Motor neuron (in vitro differentiated cells): ENCODE results near the gene SOX1. TPM values are rescaled to one million over a fixed set of nuclear protein-coding genes. Genes with fewer than 3 reads are reported as not detected.

Source experiments
- ATAC-seq, 8 experiments: fragments of 200-7000 bp; cut with Tn5 transposase; replicated peaks in 6 of 8; 2 replicates each; pipeline ENCODE4 v1.8.0; 2021; ENCODE audit warnings: mild to moderate bottlenecking in 8 of 8, moderate library complexity in 8 of 8
- H3K27ac ChIP-seq, 2 donors: fragments of 250-450 bp; sonication (Bioruptor Pico); 2 replicates each; pipeline ENCODE4 v1.9.0; 2021; ENCODE audit warnings: antibody characterized with exemption in 2 of 2, mild to moderate bottlenecking in 2 of 2, moderate library complexity in 1 of 2
- H3K4me1 ChIP-seq, 2 donors: fragments of 250-450 bp; sonication (Bioruptor Pico); replicated peaks in 1 of 2; 2 replicates each; pipeline ENCODE4 v1.6.1; 2021; ENCODE audit warnings: antibody characterized with exemption in 2 of 2, mild to moderate bottlenecking in 2 of 2, moderate library complexity in 1 of 2
- H3K4me3 ChIP-seq, 5 donors: fragments of 250-450 bp; sonication (Bioruptor Pico); 2 replicates each; pipeline ENCODE4 v1.9.0; 2021; ENCODE audit warnings: antibody characterized with exemption in 5 of 5, mild to moderate bottlenecking in 5 of 5, moderate library complexity in 4 of 5
- WGBS, 10 experiments: fragments of 450-650 bp; shearing (Covaris generic); methylation state at CpG; one replicate each; pipeline ENCODE4 v1.0.0; 2022; 5-methylcytosine and 5-hydroxymethylcytosine counted together
- in situ Hi-C, 9 experiments: fragments of 400-800 bp; cut with MboI; loops; one replicate each; pipeline ENCODE4 v1.15.0; 2021; ENCODE audit warnings: low sequenced_read_pairs in 9 of 9, low pct_unique_long_range_greater_than_20kb in 2 of 9; ENCODE audit not compliant: unreplicated experiment in 9 of 9
- total RNA-seq, 8 experiments: library from RNA; unstranded; fragments of 300-600 nt; gene quantifications; 2 replicates each; pipeline versions ENCODE4 v1.2.3 to v1.2.4, GENCODE V29; 2022

The SOX1 gene
- total RNA-seq, 8 experiments from 2014 or later, result 0.14 to 4.6 (median 2.5) TPM

DNA sequence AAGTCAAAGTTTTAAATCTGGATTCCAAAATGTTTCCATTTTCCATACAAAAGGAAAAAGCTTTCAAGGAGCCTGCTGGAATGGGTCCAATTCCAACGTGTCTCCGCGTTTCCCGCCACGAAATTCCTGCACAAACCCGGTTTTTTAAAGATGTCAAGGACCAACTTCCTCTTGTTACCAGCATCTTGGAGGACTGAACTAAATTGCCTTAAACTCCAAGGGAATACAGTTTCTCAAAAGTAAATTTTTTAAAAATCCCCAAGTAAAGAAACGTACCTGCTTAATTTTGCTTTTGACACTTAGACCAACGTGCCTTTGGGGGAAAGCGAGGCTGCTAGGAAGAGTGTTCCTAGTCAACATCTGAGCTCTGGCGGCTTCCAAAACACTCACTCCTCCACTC, 12.3 kb upstream of the SOX1 start:
- WGBS, 10 experiments, result 0 to 20% (median 7%) methylated on average over 2 to 10 of the region's 10 CpGs; no CpG with 5 or more reads in 1 of the 10 experiments
- H3K4me1 ChIP-seq, result peaks cover 4 to 17% of the 10 kb centered on the region in 2 donors
- ATAC-seq, result no peak
- H3K27ac ChIP-seq, result no peak overlapping the region
- in situ Hi-C loops, result loop anchor here in 5 of 9 experiments (25.0 kb wide), 3 partner anchors 108 to 517 kb away; no protein-coding TSS in a partner anchor
- H3K4me3 ChIP-seq, result no peak overlapping the region

DNA sequence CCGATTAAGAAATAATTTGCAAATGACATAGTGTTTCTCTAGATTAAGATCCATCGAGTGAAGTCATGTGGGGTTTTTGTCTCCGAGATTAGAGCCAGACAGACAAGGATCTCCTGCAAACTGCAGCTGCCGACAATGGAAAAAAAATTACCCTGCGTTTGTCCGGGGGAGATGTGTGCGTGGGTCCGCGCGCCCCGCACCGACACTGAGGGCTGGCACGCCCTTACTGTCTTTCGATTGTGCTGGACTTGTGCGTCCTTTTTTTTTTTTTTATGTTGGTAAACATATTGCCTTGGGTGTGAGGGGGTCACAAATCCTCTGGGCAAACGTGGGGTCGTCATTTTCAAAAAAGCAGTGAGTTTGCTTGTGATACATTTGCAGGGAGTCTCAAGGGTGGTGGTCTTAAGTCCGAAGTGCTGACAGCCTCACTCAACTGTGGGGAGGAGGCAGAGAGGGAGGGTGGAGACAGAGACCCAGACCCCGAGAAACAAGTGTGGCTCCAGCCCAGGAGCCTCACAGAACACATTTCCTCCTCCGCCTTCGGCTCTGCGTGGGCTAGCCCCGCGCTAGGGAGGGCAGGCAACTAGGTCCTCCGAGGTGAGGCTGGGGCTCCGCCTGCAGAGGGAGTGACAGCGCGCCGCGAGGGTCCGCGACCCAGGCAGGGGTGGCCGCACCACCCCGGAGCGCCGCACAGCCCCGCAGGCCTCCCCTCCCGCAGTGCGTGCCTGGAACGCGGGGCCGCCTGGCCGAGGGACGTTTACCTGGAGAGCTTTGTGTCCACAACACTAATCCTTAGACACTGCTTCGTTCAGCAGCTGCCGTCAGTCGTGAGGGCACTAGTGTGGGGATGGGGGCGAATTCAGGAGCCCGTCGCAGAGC, 11.7 kb upstream of the SOX1 start:
- Histone ChIP-seq H3K4me3 (peak overlapping the region in 2 of 5 donors; percentile 27 to 32), H3K4me1 (peaks cover 4 to 19% of the 10 kb centered on the region in 2 donors), H3K27ac (no peak overlapping the region)
- peak in 5 of 8 experiments; percentile 35 to 54 (median 48) for ATAC-seq
- in situ Hi-C loops, result loop anchor here in 5 of 9 experiments (25.0 kb wide), 3 partner anchors 107 to 518 kb away; no protein-coding TSS in a partner anchor
- WGBS, 10 experiments, result 0 to 10% (median 6%) methylated on average over 2 to 16 of the region's 50 CpGs; no CpG with 5 or more reads in 1 of the 10 experiments

DNA sequence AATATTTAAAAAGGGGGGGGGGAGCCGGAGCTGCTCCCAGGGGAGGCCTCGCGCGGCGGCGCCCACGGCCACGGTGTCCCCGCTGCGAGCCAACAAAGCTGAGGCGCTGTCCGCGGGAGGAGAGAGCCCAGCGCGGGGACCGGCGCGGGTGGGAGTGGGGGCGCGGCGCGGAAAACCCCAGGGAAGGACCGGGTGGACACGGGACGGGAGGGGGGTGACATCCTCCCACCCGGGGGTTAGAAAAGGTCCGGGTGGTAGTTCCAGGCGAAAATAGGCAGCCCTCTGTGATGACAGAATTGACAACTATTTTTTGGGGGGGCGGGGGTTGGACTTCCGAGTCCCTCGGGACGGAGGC, 11.1 kb upstream of the SOX1 start:
- ATAC-seq, result peak in 4 of 8 experiments; percentile 4 to 21 (median 6)
- WGBS, 10 experiments, result 0% methylated on average over 2 of the region's 32 CpGs; no CpG with 5 or more reads in 9 of the 10 experiments
- no peak overlapping the region for H3K27ac ChIP-seq
- H3K4me3 ChIP-seq, result peak overlapping the region in 3 of 5 donors; percentile 26 to 32 (median 27)
- in situ Hi-C loops, result loop anchor here in 5 of 9 experiments (25.0 kb wide), 3 partner anchors 106 to 519 kb away; no protein-coding TSS in a partner anchor
- H3K4me1 ChIP-seq, result peaks cover 4 to 20% of the 10 kb centered on the region in 2 donors

DNA sequence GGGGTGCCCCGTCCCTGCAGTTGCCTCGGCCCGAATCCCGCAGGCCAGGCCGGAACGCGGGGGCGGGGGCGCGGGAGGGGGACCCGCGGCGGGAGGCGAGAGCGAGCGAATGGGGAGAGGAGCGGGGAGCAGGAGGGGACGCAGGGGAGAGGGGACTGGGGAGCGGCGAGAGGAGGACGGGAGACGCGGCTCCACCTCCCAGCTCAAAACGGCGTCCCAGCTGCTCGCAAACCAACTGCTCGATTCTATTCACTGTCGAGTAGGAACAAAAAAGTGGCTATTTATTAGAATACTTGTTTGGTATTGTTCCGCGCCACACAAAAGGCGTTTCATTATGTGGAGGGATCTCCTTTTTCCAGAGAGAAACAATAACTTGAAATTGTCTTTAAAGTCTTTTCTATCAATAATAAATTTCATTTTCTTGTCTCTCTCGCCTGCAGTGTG, 10.6 kb upstream of the SOX1 start:
- H3K4me1 ChIP-seq, result peaks cover 4 to 24% of the 10 kb centered on the region in 2 donors
- in situ Hi-C loops, result loop anchor here in 5 of 9 experiments (25.0 kb wide), 3 partner anchors 106 to 519 kb away; no protein-coding TSS in a partner anchor
- peak overlapping the region in 4 of 5 donors; percentile 21 to 32 (median 26) for H3K4me3 ChIP-seq
- WGBS, 10 experiments, result 0 to 8% (median 0%) methylated on average over 1 to 8 of the region's 32 CpGs; no CpG with 5 or more reads in 4 of the 10 experiments
- H3K27ac ChIP-seq, result no peak overlapping the region
- peak in 5 of 8 experiments; percentile 15 to 37 (median 35) for ATAC-seq

DNA sequence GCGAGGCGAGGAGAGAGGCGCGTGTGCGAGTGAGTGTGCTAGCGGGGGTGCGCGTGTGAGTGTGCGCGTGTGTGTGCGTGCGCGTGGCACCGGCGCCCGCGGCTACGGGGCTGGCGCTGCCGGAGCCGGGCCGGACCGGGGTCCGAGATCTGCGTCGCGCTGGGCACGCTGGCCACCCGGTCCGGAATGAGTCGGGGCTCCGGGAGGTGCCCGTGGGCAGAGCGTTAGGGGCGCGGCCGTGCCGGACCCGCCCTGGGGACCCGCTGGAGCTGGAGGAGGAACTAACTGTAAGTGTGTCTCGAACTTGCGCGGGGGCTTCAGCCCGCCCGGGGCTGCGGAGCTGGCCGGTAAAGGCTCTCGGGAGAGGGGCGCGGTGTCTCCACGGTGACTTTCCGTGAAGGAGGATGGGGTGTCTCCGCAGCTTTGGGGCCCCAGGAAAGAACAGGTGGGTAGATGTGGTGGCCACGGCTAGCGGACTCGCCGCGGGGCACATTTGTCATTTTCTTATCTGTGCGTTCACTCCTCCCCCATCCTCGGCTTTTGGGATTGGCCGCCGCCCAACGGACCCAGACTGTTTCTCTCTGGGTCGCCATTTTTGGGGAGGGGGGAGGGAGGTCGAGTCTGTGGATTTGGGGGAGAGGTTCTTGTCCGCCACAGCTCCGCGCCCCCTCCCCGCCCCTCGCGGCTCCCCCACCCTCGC, 10.1 kb upstream of the SOX1 start:
- peak in 3 of 8 experiments; percentile 4 to 14 (median 10) for ATAC-seq
- H3K4me3 ChIP-seq, result peak overlapping the region in 4 of 5 donors; percentile 21 to 32 (median 26)
- peaks cover 4 to 30% of the 10 kb centered on the region in 2 donors for H3K4me1 ChIP-seq
- in situ Hi-C loops, result loop anchor here in 5 of 9 experiments (25.0 kb wide), 3 partner anchors 105 to 520 kb away; no protein-coding TSS in a partner anchor
- 0 to 7% (median 0%) methylated on average over 5 to 22 of the region's 72 CpGs; no CpG with 5 or more reads in 5 of the 10 experiments for WGBS, 10 experiments
- H3K27ac ChIP-seq, result no peak overlapping the region

DNA sequence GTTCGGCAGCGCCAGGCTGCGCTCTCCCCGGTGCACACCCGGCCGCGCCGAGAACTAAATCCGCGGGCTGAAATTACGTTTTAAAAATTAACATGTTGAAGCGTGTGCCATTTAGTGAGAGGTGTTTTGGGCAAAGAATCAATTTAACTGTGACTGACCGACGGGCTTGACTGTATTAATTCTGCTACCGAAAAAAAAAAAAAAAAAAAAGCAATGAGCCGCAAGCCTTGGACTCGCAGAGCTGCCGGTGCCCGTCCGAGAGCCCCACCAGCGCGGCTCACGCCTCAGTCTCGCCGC, 9.6 kb upstream of the SOX1 start:
- H3K4me3 ChIP-seq, result peak overlapping the region in 4 of 5 donors; percentile 21 to 32 (median 26)
- ATAC-seq, result peak in 2 of 8 experiments; percentile 4 to 5
- no peak overlapping the region for H3K27ac ChIP-seq
- in situ Hi-C loops, result loop anchor here in 5 of 9 experiments (25.0 kb wide), 3 partner anchors 105 to 520 kb away; no protein-coding TSS in a partner anchor
- peaks cover 4 to 35% of the 10 kb centered on the region in 2 donors for H3K4me1 ChIP-seq
- WGBS, 10 experiments, result 0 to 1% methylated on average over 3 to 12 of the region's 25 CpGs; no CpG with 5 or more reads in 8 of the 10 experiments

DNA sequence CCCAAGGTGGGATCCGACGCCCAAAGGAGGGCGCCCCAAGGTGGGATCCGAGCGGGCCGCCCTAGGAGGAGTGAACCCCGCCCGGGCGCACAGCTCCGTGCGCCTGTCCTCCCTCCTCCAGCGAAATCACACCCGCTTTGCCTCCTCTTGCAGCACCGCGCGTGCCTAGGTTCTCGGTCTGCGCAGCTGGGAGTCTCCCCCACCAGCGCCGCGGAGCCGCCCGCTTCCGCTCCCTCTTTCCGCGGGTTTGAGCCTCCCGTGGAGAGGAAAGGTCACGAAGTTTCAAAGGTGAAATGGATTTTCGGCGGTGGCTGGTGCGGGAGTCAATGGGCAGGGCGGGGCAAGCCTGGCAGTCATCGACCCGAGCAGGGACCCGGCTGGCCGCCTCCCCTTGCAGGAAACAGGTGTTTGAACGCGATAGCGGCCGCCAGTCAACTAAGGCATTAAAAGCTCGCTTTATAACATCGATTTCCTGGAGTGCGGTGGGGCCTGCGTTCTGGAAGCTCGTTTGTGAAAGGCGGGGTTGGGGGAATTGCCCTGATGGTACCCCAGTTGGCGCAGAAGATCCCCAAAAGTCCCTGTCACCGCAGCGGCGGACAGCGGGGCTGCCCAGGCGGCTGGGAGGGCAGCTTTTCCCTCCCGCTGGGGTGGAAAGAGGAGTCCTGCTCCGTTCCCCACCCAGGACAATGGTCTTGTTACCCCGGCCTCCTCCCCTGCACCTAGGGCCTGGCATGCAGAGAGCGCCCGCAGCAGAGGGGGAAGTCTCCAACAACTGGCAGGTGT, 9.0 kb upstream of the SOX1 start:
- Histone ChIP-seq H3K4me3 (peak overlapping the region in 4 of 5 donors; percentile 21 to 32 (median 26)), H3K4me1 (peaks cover 4 to 38% of the 10 kb centered on the region in 2 donors), H3K27ac (no peak overlapping the region)
- in situ Hi-C loops, result loop anchor here in 5 of 9 experiments (25.0 kb wide), 3 partner anchors 104 to 521 kb away; no protein-coding TSS in a partner anchor
- WGBS, 10 experiments, result 0 to 7% (median 0%) methylated on average over 1 to 12 of the region's 57 CpGs; no CpG with 5 or more reads in 5 of the 10 experiments
- peak in 5 of 8 experiments; percentile 5 to 27 (median 12) for ATAC-seq

DNA sequence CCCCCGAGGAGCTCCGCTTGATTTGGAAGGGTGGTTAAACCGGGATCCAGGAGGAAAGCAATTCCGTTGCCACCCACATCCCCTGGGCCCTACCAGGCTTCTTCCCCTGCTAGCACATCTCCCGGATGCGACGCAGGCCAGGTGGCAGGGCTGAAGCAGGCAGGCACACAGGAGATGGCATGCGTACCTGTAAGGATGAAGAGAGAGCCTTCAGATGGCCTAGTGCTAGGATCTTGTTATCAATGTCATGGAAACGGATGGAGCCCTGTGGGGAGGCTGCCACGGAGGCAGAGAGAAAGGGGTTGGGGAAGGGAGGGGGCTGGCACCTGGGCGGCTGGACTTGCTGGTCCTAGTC, 8.5 kb upstream of the SOX1 start:
- 0% methylated on average over 1 to 2 of the region's 11 CpGs; no CpG with 5 or more reads in 8 of the 10 experiments for WGBS, 10 experiments
- ATAC-seq, result no peak
- in situ Hi-C loops, result loop anchor here in 5 of 9 experiments (25.0 kb wide), 3 partner anchors 104 to 521 kb away; no protein-coding TSS in a partner anchor
- Histone ChIP-seq H3K4me1 (peaks cover 4 to 38% of the 10 kb centered on the region in 2 donors), H3K4me3 (no peak overlapping the region), H3K27ac (no peak overlapping the region)

DNA sequence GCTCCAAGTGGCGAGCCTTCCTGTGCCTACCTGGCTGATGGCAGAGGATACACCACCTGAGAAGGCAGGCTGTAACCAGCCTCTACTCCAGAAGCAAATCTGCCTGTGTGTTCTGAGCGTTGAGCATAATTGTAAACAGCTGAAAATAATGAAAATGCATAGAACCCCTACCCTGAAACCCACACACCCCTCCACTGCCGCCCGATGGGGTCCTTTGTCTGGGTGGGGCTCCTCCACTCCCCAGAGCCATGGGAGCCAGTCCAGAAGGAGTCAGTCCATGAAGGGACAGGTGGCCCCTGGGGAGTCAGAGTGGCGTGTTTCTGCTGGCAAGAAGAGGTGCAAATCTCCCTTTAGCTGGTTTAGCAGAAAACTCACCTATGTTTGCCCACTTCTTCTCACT, 8.0 kb upstream of the SOX1 start:
- in situ Hi-C loops, result loop anchor here in 5 of 9 experiments (25.0 kb wide), 3 partner anchors 103 to 522 kb away; no protein-coding TSS in a partner anchor

DNA sequence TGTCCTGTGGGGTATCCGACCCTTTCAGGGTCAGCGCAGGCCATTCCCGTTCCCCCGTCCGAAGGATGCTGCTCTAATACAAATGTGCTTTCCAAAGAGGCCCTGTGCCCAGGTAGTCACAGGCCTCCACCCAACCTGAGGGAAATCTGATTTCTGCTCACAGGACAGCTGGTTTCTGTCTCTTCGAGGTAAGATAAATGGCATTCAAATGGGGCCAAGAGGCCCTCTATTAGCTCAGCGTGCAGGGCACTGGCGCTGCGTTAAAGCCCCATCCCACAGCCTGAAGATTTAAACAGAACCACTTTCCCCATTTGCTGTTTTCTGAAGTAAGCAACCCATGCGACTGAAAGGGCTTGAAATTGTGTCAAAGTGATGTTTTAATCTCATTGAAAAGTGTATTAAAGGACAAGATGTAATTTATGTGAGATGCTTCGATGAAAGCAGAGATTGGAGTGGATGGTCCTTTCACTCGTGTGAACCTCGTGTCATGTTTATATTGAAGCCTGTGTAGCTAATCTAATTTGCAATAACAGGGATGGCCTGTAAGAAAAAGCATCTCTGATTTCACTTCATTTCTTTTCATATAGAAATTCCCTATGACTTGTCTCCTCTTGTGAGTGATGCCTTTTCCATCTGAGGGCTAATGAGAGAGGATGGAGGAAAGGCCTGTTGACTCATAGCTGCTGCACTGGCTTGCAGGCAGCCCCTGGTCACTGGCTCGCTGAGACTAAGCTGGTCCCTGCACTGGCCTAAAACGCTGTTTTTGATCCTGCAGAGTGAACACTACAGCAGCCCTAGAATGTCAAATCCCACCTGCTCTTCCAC, 7.3 kb upstream of the SOX1 start:
- ATAC-seq, result peak in 2 of 8 experiments; percentile 54 to 60
- no peak overlapping the region for H3K27ac ChIP-seq
- H3K4me1 ChIP-seq, result peaks cover 4 to 31% of the 10 kb centered on the region in 2 donors
- in situ Hi-C loops, result loop anchor here in 5 of 9 experiments (25.0 kb wide), 3 partner anchors 103 to 522 kb away; no protein-coding TSS in a partner anchor
- 0 to 40% (median 16%) methylated on average over 2 to 12 of the region's 15 CpGs; no CpG with 5 or more reads in 1 of the 10 experiments for WGBS, 10 experiments
- no peak overlapping the region for H3K4me3 ChIP-seq

More for the DNA sequence above, 8.0 kb upstream of the SOX1 start:
- H3K27ac ChIP-seq, result no peak overlapping the region
- no peak for ATAC-seq
- H3K4me1 ChIP-seq, result peaks cover 4 to 34% of the 10 kb centered on the region in 2 donors
- WGBS, 10 experiments, result 0 to 40% (median 20%) methylated on average over 1 of the region's 5 CpGs; no CpG with 5 or more reads in 6 of the 10 experiments
- H3K4me3 ChIP-seq, result no peak overlapping the region

DNA sequence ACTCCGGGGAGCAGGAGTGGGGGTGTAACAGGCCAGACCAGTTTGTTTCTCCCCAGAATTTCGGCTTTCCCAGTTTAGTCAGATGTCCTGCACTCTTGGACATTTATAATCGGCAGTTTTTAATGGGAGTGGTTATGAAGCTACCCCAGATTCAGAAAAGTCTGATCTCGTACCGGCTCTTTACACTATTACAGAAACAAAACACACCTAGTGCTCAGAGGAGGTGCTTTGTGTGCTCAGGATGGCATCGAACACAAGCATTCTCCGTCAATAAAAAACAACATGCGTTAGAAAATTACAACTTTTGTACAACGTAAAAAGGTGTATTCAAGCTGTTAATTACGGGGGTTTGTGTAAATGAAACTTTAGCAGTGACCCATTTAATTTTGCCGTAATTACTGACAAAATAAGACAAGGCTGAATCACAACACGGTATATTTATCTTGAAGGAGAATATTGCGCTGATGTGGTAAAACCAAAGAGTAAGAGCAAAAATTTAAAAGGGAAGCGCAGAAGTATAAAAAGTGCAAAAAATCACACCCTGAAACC, 6.6 kb upstream of the SOX1 start:
- no peak overlapping the region for H3K4me3 ChIP-seq
- WGBS, 10 experiments, result 6 to 56% (median 18%) methylated on average over 3 to 13 of the region's 14 CpGs
- in situ Hi-C loops, result loop anchor here in 5 of 9 experiments (25.0 kb wide), 3 partner anchors 102 to 523 kb away; no protein-coding TSS in a partner anchor

More for the DNA sequence above, 6.6 kb upstream of the SOX1 start:
- no peak for ATAC-seq
- Histone ChIP-seq H3K4me1 (peaks cover 4 to 31% of the 10 kb centered on the region in 2 donors), H3K27ac (no peak overlapping the region)
